Bronchial epithelial cell (primary cell): Measurements from ENCODE around the gene DHRS1. TPM values are rescaled to one million over a fixed set of nuclear protein-coding genes. Genes with fewer than 3 reads are reported as not detected.

Experiments used
- DNase-seq: peaks from one replicate; pipeline ENCODE4 v3.0.0-alpha.2; 2010; ENCODE audit warnings: low read depth
- FAIRE-seq: peaks from 2 replicates; lab custom pipeline; 2011; peaks lifted over from hg19 to GRCh38; lab: Jason Lieb, UNC
- H3K27me3 ChIP-seq: 2 replicates; pipeline ENCODE4 v1.5.1; 2011; ENCODE audit warnings: low read length; ENCODE audit not compliant: control insufficient read depth, insufficient read depth
- H3K36me3 ChIP-seq: 2 replicates; pipeline ENCODE4 v1.5.1; 2011; ENCODE audit warnings: low read length; ENCODE audit not compliant: control insufficient read depth, insufficient read depth
- H3K4me3 ChIP-seq: 2 replicates; pipeline ENCODE4 v1.5.1; 2011; ENCODE audit warnings: mild to moderate bottlenecking, low read depth, low read length, control low read depth
- CTCF ChIP-seq: IDR thresholded peaks from 2 replicates; pipeline ENCODE4 v1.5.1; 2011; ENCODE audit warnings: mild to moderate bottlenecking, moderate library complexity, low read length, control low read depth, inconsistent platforms; ENCODE audit not compliant: insufficient read depth, severe bottlenecking
- total RNA-seq: library from RNA; depleted of rRNA; stranded (reverse); fragments of >200 nt; gene quantifications from 2 replicates; pipeline ENCODE4 v1.2.1, GENCODE V29; 2014

The DHRS1 gene
- total RNA-seq, 1 donor from 2014 or later = 16.6 TPM

GRCh38 chr14:24316597-24316950, 17.0 kb upstream of the DHRS1 start:
- H3K36me3 ChIP-seq = peaks cover 2% of the 10 kb centered on the region
- H3K4me3 ChIP-seq = no peak overlapping the region
- DNase-seq (no peak), FAIRE-seq (no peak)
- no peaks in the 10 kb centered on the region for H3K27me3 ChIP-seq
- no peak for TF ChIP-seq CTCF

GRCh38 chr14:24315807-24316596, 16.4 kb upstream of the DHRS1 start:
- DNase-seq (no peak), FAIRE-seq (no peak)
- Histone ChIP-seq H3K36me3 (peaks cover 2% of the 10 kb centered on the region), H3K4me3 (no peak overlapping the region), H3K27me3 (no peaks in the 10 kb centered on the region)
- TF ChIP-seq CTCF = no peak

- TF ChIP-seq CTCF = no peak
- Histone ChIP-seq H3K4me3 (no peak overlapping the region), H3K27me3 (no peaks in the 10 kb centered on the region), H3K36me3 (peaks cover 2% of the 10 kb centered on the region)
- FAIRE-seq = no peak
- no peak for DNase-seq
Measured at GRCh38 chr14:24315243-24315806, 15.7 kb upstream of the DHRS1 start.

- DNase-seq (peak; percentile 50), FAIRE-seq (no peak)
- H3K27me3 ChIP-seq = no peaks in the 10 kb centered on the region
- no peak overlapping the region for H3K4me3 ChIP-seq
- no peak for TF ChIP-seq CTCF
- peaks cover 2% of the 10 kb centered on the region for H3K36me3 ChIP-seq
Measured at GRCh38 chr14:24314377-24315193, 15.0 kb upstream of the DHRS1 start.

- no peak for TF ChIP-seq CTCF
- Histone ChIP-seq H3K27me3 (no peaks in the 10 kb centered on the region), H3K4me3 (no peak overlapping the region), H3K36me3 (peaks cover 2% of the 10 kb centered on the region)
- FAIRE-seq = no peak
- DNase-seq = no peak
Measured at GRCh38 chr14:24313913-24314312, 14.3 kb upstream of the DHRS1 start.
